Mesenchymal stem cell (in vitro differentiated cells and primary cell): ENCODE data around the gene MSN.

ENCODE experiments used
- DNase-seq: peaks from one replicate; pipeline ENCODE4 v3.0.0-alpha.2; 2013
- H2AFZ ChIP-seq: one replicate; pipeline ENCODE4 v1.6.1; 2013; ENCODE audit warnings: low read depth, mild to moderate bottlenecking, control low read depth, inconsistent platforms, low read length, moderate library complexity
- H2AK5ac ChIP-seq: 2 replicates; pipeline ENCODE4 v1.6.1; 2013; ENCODE audit warnings: low read length, moderate library complexity, mild to moderate bottlenecking, inconsistent platforms; ENCODE audit not compliant: severe bottlenecking
- H2BK120ac ChIP-seq: one replicate; pipeline ENCODE4 v1.6.1; 2013; ENCODE audit warnings: low read depth, mild to moderate bottlenecking, inconsistent platforms, low read length, moderate library complexity
- H2BK12ac ChIP-seq, 2 experiments: one replicate each; pipeline ENCODE4 v1.6.1; 2013; ENCODE audit warnings: inconsistent platforms in 2 of 2, low read length in 2 of 2, mild to moderate bottlenecking in 2 of 2, moderate library complexity in 2 of 2, control low read depth in 1 of 2
- H2BK15ac ChIP-seq: one replicate; pipeline ENCODE4 v1.6.1; 2013; ENCODE audit warnings: mild to moderate bottlenecking, low read depth, inconsistent platforms; ENCODE audit not compliant: poor library complexity, severe bottlenecking
- H2BK5ac ChIP-seq: 2 replicates; pipeline ENCODE4 v1.6.1; 2013; ENCODE audit warnings: low read depth, mild to moderate bottlenecking, low read length, control low read depth, inconsistent platforms; ENCODE audit not compliant: poor library complexity, severe bottlenecking
- H3K14ac ChIP-seq, 2 experiments: one replicate each; pipeline ENCODE4 v1.6.1; 2013; ENCODE audit warnings: inconsistent platforms in 2 of 2, low read length in 2 of 2, control low read depth in 1 of 2, mild to moderate bottlenecking in 1 of 2, moderate library complexity in 1 of 2
- H3K18ac ChIP-seq, 2 experiments: one replicate each; pipeline ENCODE4 v1.6.1; 2013; ENCODE audit warnings: inconsistent platforms in 2 of 2, low read length in 2 of 2, control low read depth in 1 of 2, low read depth in 1 of 2, mild to moderate bottlenecking in 1 of 2
- H3K23ac ChIP-seq, 2 experiments: one replicate each; pipeline ENCODE4 v1.6.1; 2013; ENCODE audit warnings: inconsistent platforms in 2 of 2, low read length in 2 of 2, mild to moderate bottlenecking in 2 of 2, moderate library complexity in 2 of 2, control low read depth in 1 of 2
- H3K27ac ChIP-seq: 2 replicates; pipeline ENCODE4 v1.5.1; 2013; ENCODE audit warnings: mild to moderate bottlenecking, moderate library complexity, low read length, control low read depth, inconsistent platforms; ENCODE audit not compliant: poor library complexity, severe bottlenecking
- H3K27me3 ChIP-seq, 2 experiments: 2 replicates each; pipeline versions ENCODE4 v1.6.1 to v1.7.0; 2013; ENCODE audit warnings: low read length in 2 of 2, mild to moderate bottlenecking in 2 of 2, moderate library complexity in 2 of 2, control low read depth in 1 of 2, inconsistent platforms in 1 of 2; ENCODE audit not compliant: control insufficient read depth in 1 of 2, insufficient read depth in 1 of 2
- H3K36me3 ChIP-seq, 2 experiments: 2 replicates each; pipeline versions ENCODE4 v1.6.1 to v1.7.0; 2013; ENCODE audit warnings: low read length in 2 of 2, control low read depth in 1 of 2, inconsistent platforms in 1 of 2, low read depth in 1 of 2, mild to moderate bottlenecking in 1 of 2; ENCODE audit not compliant: insufficient read depth in 2 of 2, control insufficient read depth in 1 of 2
- H3K4ac ChIP-seq, 2 experiments: one replicate each; pipeline ENCODE4 v1.6.1; 2013; ENCODE audit warnings: inconsistent platforms in 2 of 2, low read length in 2 of 2, mild to moderate bottlenecking in 2 of 2, moderate library complexity in 2 of 2, control low read depth in 1 of 2, low read depth in 1 of 2
- H3K4me1 ChIP-seq: 2 replicates; pipeline ENCODE4 v1.6.1; 2013; ENCODE audit warnings: low read depth, low read length, control low read depth; ENCODE audit not compliant: control insufficient read depth, insufficient read depth
- H3K4me2 ChIP-seq: 2 replicates; pipeline ENCODE4 v1.6.1; 2013; ENCODE audit warnings: low read length, mild to moderate bottlenecking, inconsistent platforms; ENCODE audit not compliant: poor library complexity, severe bottlenecking
- H3K4me3 ChIP-seq, 2 experiments: 2 replicates each; pipeline versions ENCODE4 v1.5.1 to v1.7.0; 2013; ENCODE audit warnings: low read length in 2 of 2, mild to moderate bottlenecking in 2 of 2, control low read depth in 1 of 2, low read depth in 1 of 2; ENCODE audit not compliant: insufficient read depth in 1 of 2
- H3K79me1 ChIP-seq: replicated peaks from 2 replicates; pipeline ENCODE4 v1.6.1; 2013; ENCODE audit warnings: mild to moderate bottlenecking, control low read depth, low read length, inconsistent platforms; ENCODE audit not compliant: poor library complexity, severe bottlenecking
- H3K9ac ChIP-seq: 2 replicates; pipeline ENCODE4 v1.7.0; 2013; ENCODE audit warnings: mild to moderate bottlenecking, low read length, moderate library complexity
- H3K9me3 ChIP-seq: 2 replicates; pipeline ENCODE4 v1.7.0; 2013; ENCODE audit warnings: mild to moderate bottlenecking, low read length; ENCODE audit not compliant: control insufficient read depth
- H4K8ac ChIP-seq: one replicate; pipeline ENCODE4 v1.6.1; 2013; ENCODE audit warnings: inconsistent platforms, mild to moderate bottlenecking, low read length, moderate library complexity
- H4K91ac ChIP-seq: one replicate; pipeline ENCODE4 v1.6.1; 2013; ENCODE audit warnings: mild to moderate bottlenecking, low read length, inconsistent platforms
- WGBS: methylation state at CpG from one replicate; pipeline ENCODE4 v1.1.7; 2013; ENCODE audit warnings: mixed read lengths; 5-methylcytosine and 5-hydroxymethylcytosine counted together

Gene MSN

DNA sequence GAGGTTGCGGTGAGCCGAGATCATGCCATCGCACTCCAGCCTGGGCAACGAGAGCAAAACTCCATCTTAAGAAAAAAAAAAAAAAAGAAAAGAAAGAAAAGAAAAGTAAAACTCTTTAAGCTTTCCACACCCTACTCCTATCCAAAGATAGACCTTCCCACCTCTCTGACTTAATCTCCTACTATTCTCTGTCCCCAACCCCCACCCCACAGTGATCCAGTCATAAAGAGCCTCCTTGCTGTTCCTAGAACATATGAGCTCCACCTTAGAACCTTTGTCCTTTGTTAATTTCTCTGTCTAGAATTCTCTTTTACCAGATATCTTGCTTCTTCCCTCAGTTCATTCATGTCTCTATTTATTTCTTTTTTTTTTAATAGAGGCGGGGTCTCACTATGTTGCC is 30.1 kb upstream of the MSN start:
- no peak overlapping the region for H4K8ac ChIP-seq
- H3K36me3 ChIP-seq, result no peaks in the 10 kb centered on the region
- H2AK5ac ChIP-seq, result no peak overlapping the region
- H3K9ac ChIP-seq, result no peak overlapping the region
- H3K14ac ChIP-seq, result no peak overlapping the region
- no peak overlapping the region for H3K27ac ChIP-seq
- H3K4me3 ChIP-seq, result no peak overlapping the region
- H2BK5ac ChIP-seq, result no peak overlapping the region
- no peak overlapping the region for H2BK120ac ChIP-seq
- no peak overlapping the region for H3K4me2 ChIP-seq
- H2AFZ ChIP-seq, result no peak overlapping the region
- whole genome bisulfite sequencing, result 100% methylated on average over 1 of the region's 5 CpGs
- no peak overlapping the region for H3K4ac ChIP-seq
- no peak overlapping the region for H3K18ac ChIP-seq
- no peaks in the 10 kb centered on the region for H3K4me1 ChIP-seq
- no peaks in the 10 kb centered on the region for H3K79me1 ChIP-seq
- DNase-seq, result no peak
- no peaks in the 10 kb centered on the region for H3K9me3 ChIP-seq
- H3K27me3 ChIP-seq, result peaks cover 0 to 6% of the 10 kb centered on the region in 2 experiments
- H3K23ac ChIP-seq, result no peak overlapping the region
- H2BK15ac ChIP-seq, result no peak overlapping the region
- no peak overlapping the region for H4K91ac ChIP-seq
- H2BK12ac ChIP-seq, result no peak overlapping the region

GRCh38 chrX:65642914-65643491 is 24.5 kb upstream of the MSN start:
- H3K27ac ChIP-seq, result no peak overlapping the region
- H3K4me2 ChIP-seq, result no peak overlapping the region
- H2AK5ac ChIP-seq, result no peak overlapping the region
- no peak overlapping the region for H3K23ac ChIP-seq
- no peak overlapping the region for H2BK5ac ChIP-seq
- 45% methylated on average over 2 of the region's 3 CpGs for WGBS
- no peak overlapping the region for H2BK120ac ChIP-seq
- no peaks in the 10 kb centered on the region for H3K36me3 ChIP-seq
- H4K91ac ChIP-seq, result no peak overlapping the region
- H2BK12ac ChIP-seq, result no peak overlapping the region
- no peak overlapping the region for H3K14ac ChIP-seq
- no peak overlapping the region for H2BK15ac ChIP-seq
- peaks cover 0 to 4% of the 10 kb centered on the region in 2 experiments for H3K27me3 ChIP-seq
- DNase-seq, result no peak
- H3K4me3 ChIP-seq, result no peak overlapping the region
- H2AFZ ChIP-seq, result no peak overlapping the region
- no peaks in the 10 kb centered on the region for H3K9me3 ChIP-seq
- no peak overlapping the region for H3K4ac ChIP-seq
- no peaks in the 10 kb centered on the region for H3K79me1 ChIP-seq
- H3K4me1 ChIP-seq, result no peaks in the 10 kb centered on the region
- no peak overlapping the region for H3K18ac ChIP-seq
- H4K8ac ChIP-seq, result no peak overlapping the region
- H3K9ac ChIP-seq, result no peak overlapping the region

- H4K8ac ChIP-seq, result no peak overlapping the region
- no peak overlapping the region for H2AK5ac ChIP-seq
- no peak overlapping the region for H3K9ac ChIP-seq
- no peak overlapping the region for H3K27ac ChIP-seq
- no peak overlapping the region for H3K4me2 ChIP-seq
- H2BK15ac ChIP-seq, result no peak overlapping the region
- no peak overlapping the region for H3K18ac ChIP-seq
- peaks cover 0 to 4% of the 10 kb centered on the region in 2 experiments for H3K27me3 ChIP-seq
- H3K9me3 ChIP-seq, result no peaks in the 10 kb centered on the region
- no peak overlapping the region for H2BK5ac ChIP-seq
- WGBS, result 100% methylated on average over 1 of the region's 1 CpG
- no peaks in the 10 kb centered on the region for H3K79me1 ChIP-seq
- H3K4me3 ChIP-seq, result no peak overlapping the region
- no peaks in the 10 kb centered on the region for H3K36me3 ChIP-seq
- no peak for DNase-seq
- no peak overlapping the region for H2BK12ac ChIP-seq
- H4K91ac ChIP-seq, result no peak overlapping the region
- H3K4ac ChIP-seq, result no peak overlapping the region
- no peak overlapping the region for H2BK120ac ChIP-seq
- H2AFZ ChIP-seq, result no peak overlapping the region
- no peak overlapping the region for H3K14ac ChIP-seq
- H3K4me1 ChIP-seq, result no peaks in the 10 kb centered on the region
- H3K23ac ChIP-seq, result no peak overlapping the region
Observed at GRCh38 chrX:65643531-65644052, 23.9 kb upstream of the MSN start.

GRCh38 chrX:65644621-65645289 is 22.7 kb upstream of the MSN start:
- Histone ChIP-seq H3K4me1 (no peaks in the 10 kb centered on the region), H3K4ac (no peak overlapping the region), H3K27ac (no peak overlapping the region), H2AFZ (no peak overlapping the region), H2BK120ac (no peak overlapping the region), H3K9ac (peak overlapping the region; percentile 60), H2BK15ac (no peak overlapping the region), H2BK5ac (no peak overlapping the region), H2BK12ac (peak overlapping the region in 1 of 2 experiments; percentile 23), H3K18ac (peak overlapping the region in 1 of 2 experiments; percentile 5), H3K23ac (no peak overlapping the region), H3K36me3 (no peaks in the 10 kb centered on the region), H3K14ac (no peak overlapping the region), H3K79me1 (no peaks in the 10 kb centered on the region), H3K4me2 (no peak overlapping the region), H3K9me3 (no peaks in the 10 kb centered on the region), H3K27me3 (peaks cover 0 to 4% of the 10 kb centered on the region in 2 experiments), H2AK5ac (no peak overlapping the region), H3K4me3 (no peak overlapping the region), H4K8ac (no peak overlapping the region), H4K91ac (no peak overlapping the region)
- DNase-seq, result peak; percentile 49
- 100% methylated on average over 1 of the region's 1 CpG for WGBS
